Calu3 (cell line): ENCODE measurements around the gene HBG2. TPM values are rescaled to one million over a fixed set of nuclear protein-coding genes. Genes with fewer than 3 reads are reported as not detected.
"Not testable (repeated sequence)": the region's sequence is repeated elsewhere in the genome, so short reads cannot be mapped to it uniquely, and the experiment has no call there.

ENCODE experiments used
- BruUV-seq: library from RNA; stranded (reverse); fragments of 400-500 nt; replicated peaks from 2 replicates; lab custom pipeline; 2021; lab: Mats Ljungman, UMichigan
- CTCF ChIA-PET: fragments of 300-600 bp; sonication (Branson Sonifier 250); formaldehyde crosslinking; loops from one replicate; lab custom pipeline; 2022; ENCODE audit warnings: antibody characterized with exemption; lab: Charles Lee
- DNase-seq: peaks from one replicate; pipeline ENCODE4 v3.0.0; 2022
- H3K27ac Mint-ChIP-seq: one replicate; pipeline ENCODE4 v1.8.0; 2022; ENCODE audit warnings: mixed read lengths; ENCODE audit not compliant: unreplicated experiment
- H3K27me3 Mint-ChIP-seq: one replicate; pipeline ENCODE4 v1.8.0; 2022; ENCODE audit warnings: mixed read lengths; ENCODE audit not compliant: unreplicated experiment
- H3K36me3 Mint-ChIP-seq: one replicate; pipeline ENCODE4 v1.8.0; 2022; ENCODE audit warnings: mild to moderate bottlenecking, moderate library complexity, mixed read lengths; ENCODE audit not compliant: insufficient read depth, unreplicated experiment
- H3K4me1 Mint-ChIP-seq: one replicate; pipeline ENCODE4 v1.8.0; 2022; ENCODE audit warnings: mild to moderate bottlenecking, low read depth, mixed read lengths; ENCODE audit not compliant: unreplicated experiment
- H3K4me3 Mint-ChIP-seq: one replicate; pipeline ENCODE4 v1.8.0; 2022; ENCODE audit warnings: mild to moderate bottlenecking, low read depth, moderate library complexity, mixed read lengths; ENCODE audit not compliant: unreplicated experiment
- H3K9me3 Mint-ChIP-seq: one replicate; pipeline ENCODE4 v1.8.0; 2022; ENCODE audit warnings: low read depth, mixed read lengths; ENCODE audit not compliant: unreplicated experiment
- intact Hi-C: fragments of 100-400 bp; cut with micrococcal nuclease; formaldehyde crosslinking; loops from one replicate; pipeline ENCODE4 v1.10.0; 2022; ENCODE audit not compliant: unreplicated experiment
- total RNA-seq: library from RNA; stranded (reverse); gene quantifications from 2 replicates; pipeline ENCODE4 v1.2.3, GENCODE V29; 2022
- TF ChIP-seq, protein P1 (sequence below): fragments of 200-600 bp; IDR thresholded peaks from one replicate; pipeline ENCODE4 v1.8.0; 2022; ENCODE audit warnings: antibody characterized with exemption; ENCODE audit not compliant: unreplicated experiment

The HBG2 gene
- total RNA-seq, 1 experiment from 2014 or later: not detected

DNA sequence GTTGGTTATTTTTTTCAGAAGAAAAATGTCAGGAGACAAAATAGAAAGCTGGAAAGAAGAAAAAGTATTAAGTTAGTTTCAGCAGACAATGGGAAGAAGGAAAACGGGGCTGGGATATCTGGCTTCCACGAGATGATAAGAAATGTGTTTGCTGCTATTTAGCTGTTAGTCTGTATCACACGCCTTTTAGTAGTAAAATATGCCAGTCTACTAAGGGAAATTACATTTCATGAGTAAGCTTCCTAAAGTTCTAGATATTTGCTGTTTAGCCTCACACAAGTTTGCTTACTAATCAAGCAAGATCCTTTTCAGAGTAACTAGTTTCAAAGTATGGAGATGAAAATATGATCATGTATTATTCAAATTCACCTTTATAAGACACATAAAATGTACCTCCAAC, 45.7 kb upstream of the HBG2 start:
- CTCF ChIA-PET: no interaction called here
- Mint-ChIP-seq H3K9me3 (peaks cover 4% of the 10 kb centered on the region), H3K27ac (no peak overlapping the region), H3K4me3 (no peak overlapping the region), H3K4me1 (no peaks in the 10 kb centered on the region), H3K36me3 (no peaks in the 10 kb centered on the region), H3K27me3 (peaks cover 57% of the 10 kb centered on the region)
- DNase-seq: no peak
- no TSS peak for BruUV-seq
- intact Hi-C loops: no loop called here
- TF ChIP-seq, protein P1, sequence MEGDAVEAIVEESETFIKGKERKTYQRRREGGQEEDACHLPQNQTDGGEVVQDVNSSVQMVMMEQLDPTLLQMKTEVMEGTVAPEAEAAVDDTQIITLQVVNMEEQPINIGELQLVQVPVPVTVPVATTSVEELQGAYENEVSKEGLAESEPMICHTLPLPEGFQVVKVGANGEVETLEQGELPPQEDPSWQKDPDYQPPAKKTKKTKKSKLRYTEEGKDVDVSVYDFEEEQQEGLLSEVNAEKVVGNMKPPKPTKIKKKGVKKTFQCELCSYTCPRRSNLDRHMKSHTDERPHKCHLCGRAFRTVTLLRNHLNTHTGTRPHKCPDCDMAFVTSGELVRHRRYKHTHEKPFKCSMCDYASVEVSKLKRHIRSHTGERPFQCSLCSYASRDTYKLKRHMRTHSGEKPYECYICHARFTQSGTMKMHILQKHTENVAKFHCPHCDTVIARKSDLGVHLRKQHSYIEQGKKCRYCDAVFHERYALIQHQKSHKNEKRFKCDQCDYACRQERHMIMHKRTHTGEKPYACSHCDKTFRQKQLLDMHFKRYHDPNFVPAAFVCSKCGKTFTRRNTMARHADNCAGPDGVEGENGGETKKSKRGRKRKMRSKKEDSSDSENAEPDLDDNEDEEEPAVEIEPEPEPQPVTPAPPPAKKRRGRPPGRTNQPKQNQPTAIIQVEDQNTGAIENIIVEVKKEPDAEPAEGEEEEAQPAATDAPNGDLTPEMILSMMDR: no peak

DNA sequence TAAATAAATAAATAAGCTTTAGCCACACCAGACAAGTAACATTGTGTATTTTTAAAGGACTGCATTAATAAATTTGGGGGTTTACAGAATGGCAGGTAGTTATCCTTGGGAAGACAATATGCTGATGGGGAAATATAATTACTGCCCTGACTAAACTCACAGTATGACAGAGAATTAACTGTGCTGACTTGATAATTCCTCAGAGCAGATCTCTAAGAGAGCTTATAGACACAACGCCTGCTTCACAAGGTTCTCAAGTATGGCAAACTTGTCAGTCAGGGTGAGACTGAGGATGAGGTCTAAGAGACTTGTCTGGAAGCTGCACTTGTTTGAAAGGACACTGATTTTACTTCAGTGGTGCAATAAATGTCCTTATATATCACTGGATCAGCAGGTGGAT, 43.9 kb upstream of the HBG2 start:
- no peak overlapping the region for H3K27ac Mint-ChIP-seq
- H3K4me3 Mint-ChIP-seq: no peak overlapping the region
- H3K9me3 Mint-ChIP-seq: peaks cover 4% of the 10 kb centered on the region
- no peaks in the 10 kb centered on the region for H3K36me3 Mint-ChIP-seq
- no TSS peak for BruUV-seq
- TF ChIP-seq, protein P1: no peak
- no peaks in the 10 kb centered on the region for H3K4me1 Mint-ChIP-seq
- CTCF ChIA-PET: no interaction called here
- peaks cover 41% of the 10 kb centered on the region for H3K27me3 Mint-ChIP-seq
- DNase-seq: no peak
- intact Hi-C loops: no loop called here

DNA sequence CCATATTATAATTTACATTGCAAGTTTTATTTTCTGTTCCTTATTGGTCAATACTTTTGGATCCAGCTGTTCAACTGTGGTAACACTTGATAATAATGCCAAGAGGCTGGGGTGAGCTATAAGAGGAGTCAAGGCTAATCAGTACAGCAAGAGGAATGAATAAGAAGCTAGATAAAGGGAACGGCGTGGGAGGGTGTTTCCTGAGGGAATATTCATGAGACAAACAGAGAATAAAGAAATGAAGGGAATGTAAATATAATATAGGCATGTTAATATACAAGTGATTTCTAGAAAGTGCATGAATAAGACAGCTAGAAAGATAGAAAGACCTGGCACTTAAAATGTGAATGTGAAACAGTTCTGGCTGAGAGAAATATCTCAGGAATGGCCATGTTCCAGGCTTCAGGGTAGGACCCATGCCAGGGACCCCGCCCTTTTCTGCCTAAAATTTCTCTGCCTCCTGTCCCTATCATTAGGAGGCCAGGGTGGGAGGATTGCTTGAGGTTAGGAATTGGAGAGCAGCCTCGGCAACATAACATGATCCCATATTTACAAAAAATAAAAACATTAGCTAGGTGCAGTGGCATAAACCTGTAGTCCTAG, 43.2 kb upstream of the HBG2 start:
- H3K9me3 Mint-ChIP-seq: peaks cover 4% of the 10 kb centered on the region
- no peak for DNase-seq
- intact Hi-C loops: no loop called here
- no TSS peak for BruUV-seq
- TF ChIP-seq, protein P1: no peak
- no peaks in the 10 kb centered on the region for H3K36me3 Mint-ChIP-seq
- no peaks in the 10 kb centered on the region for H3K4me1 Mint-ChIP-seq
- H3K27me3 Mint-ChIP-seq: peaks cover 41% of the 10 kb centered on the region
- no peak overlapping the region for H3K27ac Mint-ChIP-seq
- no peak overlapping the region for H3K4me3 Mint-ChIP-seq
- CTCF ChIA-PET: no interaction called here

DNA sequence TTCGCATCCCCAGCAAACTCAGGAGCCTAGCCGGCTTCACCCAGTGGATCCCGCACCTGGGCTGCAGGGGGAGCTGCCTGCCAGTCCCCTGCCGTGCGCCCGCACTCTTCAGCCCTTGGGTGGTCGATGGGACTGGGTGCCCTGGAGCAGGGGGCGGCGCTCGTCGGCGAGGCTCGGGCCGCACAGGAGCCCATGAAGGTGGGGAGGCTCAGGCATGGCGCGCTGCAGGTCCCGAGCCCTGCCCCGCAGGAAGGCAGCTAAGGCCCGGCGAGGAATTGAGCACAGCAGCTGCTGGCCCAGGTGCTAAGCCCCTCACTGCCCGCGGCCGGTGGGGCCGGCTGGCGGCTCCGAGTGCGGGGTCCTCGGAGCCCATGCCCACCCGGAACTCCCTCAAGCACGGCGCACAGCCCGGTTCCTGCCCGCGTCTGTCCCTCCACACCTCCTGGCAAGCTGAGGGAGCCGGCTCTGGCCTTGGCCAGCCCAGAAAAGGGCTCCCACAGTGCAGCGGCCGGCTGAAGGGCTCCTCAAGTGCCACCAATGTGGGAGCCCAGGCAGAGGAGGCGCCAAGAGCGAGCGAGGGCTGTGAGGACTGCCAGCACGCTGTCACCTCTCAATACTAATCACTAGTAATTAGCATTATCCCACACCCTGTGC, 39.9 kb upstream of the HBG2 start:
- CTCF ChIA-PET, H3K36me3 Mint-ChIP-seq, BruUV-seq, H3K4me1 Mint-ChIP-seq, intact Hi-C loops, H3K9me3 Mint-ChIP-seq, H3K27ac Mint-ChIP-seq, DNase-seq, H3K4me3 Mint-ChIP-seq: not testable (repeated sequence)
- H3K27me3 Mint-ChIP-seq: peaks cover 18% of the 10 kb centered on the region

DNA sequence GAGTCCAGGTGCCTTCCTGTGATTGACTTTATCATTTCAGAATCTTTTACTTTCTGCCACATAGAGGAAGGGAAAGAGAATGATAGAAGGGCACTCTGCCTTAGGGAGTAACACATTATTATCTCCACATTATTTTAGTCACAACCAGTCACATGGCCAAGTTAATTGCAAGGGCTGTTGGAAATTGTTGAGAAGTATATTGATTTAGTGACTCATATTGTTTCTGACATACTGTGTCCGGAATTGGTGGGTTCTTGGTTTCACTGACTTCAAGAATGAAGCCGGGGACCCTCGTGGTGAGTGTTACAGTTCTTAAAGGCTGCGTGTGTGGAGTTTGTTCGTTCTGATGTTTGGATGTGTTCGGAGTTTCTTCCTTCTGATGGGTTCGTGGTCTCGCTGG, 38.4 kb upstream of the HBG2 start:
- no TSS peak for BruUV-seq

More for the DNA sequence above, 38.4 kb upstream of the HBG2 start:
- Mint-ChIP-seq H3K4me3 (no peak overlapping the region), H3K27me3 (peaks cover 11% of the 10 kb centered on the region), H3K9me3 (no peaks in the 10 kb centered on the region), H3K27ac (no peak overlapping the region), H3K36me3 (no peaks in the 10 kb centered on the region), H3K4me1 (no peaks in the 10 kb centered on the region)
- DNase-seq: no peak
- CTCF ChIA-PET: no interaction called here
- TF ChIP-seq, protein P1: no peak
- intact Hi-C loops: no loop called here
